ENCODE data around the gene HCN3.

The HCN3 gene

DNA sequence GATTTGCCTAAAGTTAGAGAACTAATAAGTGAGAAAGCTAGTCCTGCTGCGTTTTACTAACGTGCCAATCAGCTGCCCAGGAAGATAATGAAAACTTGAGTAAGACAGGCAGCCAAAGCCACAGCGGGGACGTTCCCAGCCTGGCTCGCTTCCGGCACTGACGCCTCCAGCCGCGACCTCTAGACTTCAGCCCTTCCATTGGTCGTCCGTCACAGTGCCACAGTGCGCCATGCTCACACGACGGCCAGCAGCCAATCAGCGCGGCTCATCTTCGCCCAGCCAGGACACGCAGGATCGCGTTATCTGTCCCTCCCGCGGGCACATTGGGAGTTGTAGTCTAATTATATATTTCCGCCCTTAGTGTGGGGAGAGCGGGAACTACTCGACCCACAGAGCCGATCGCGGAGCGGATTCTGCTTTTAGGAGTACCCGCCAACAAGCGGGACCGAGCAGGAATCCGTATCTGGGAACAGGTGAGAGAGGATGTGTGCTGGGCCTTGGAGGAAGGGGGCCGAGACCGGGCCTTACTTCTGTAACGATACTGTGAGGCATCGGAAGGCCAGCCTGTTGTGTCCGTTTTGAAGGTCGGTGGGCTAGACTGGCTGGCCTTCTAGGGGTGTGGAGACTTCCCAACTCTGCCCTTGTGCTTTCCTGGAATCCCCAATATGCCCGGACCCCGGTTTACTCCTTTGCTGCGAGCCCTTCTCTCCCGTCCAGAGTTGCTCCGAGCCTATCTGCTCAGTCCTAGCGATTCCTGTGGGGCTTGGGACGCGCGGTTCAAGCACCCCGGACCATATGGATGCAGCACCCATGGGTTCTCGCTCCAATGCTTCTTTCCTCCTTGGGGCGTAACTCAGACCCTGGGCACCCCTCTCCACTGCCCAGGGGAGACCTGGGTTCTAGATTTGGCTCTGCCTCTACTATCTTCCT is 31.5 kb downstream of the HCN3 start, which contains the start of gene FDPS (continued):
- peak; percentile 16; the same call in 1 of the 2 replicates for TF ChIP-seq ZNF501 (tag by site-specific recombination; IDR thresholded peaks at IDR 0.05)
- TF ChIP-seq ZNF324 (tag by site-specific recombination; IDR thresholded peaks at IDR 0.05) = peak; percentile 15; the same call in 1 of the 2 replicates
- peak; percentile 77 for TF ChIP-seq ZNF629 (tag by site-specific recombination; IDR thresholded peaks at IDR 0.05)
- TF ChIP-seq ZSCAN30 (tag by site-specific recombination; IDR thresholded peaks at IDR 0.05) = peak; percentile 60
- TF ChIP-seq ZNF76 (tag by site-specific recombination; IDR thresholded peaks at IDR 0.05; ENCODE audit: borderline replicate concordance, low read depth) = peak; percentile 97
- TF ChIP-seq ZNF529 (tag by site-specific recombination; IDR thresholded peaks at IDR 0.05; ENCODE audit: insufficient replicate concordance) = no peak
- TF ChIP-seq ZXDB (tag by site-specific recombination; IDR thresholded peaks at IDR 0.05) = 0 out of 2 replicates have a peak, but pooled peaks have one; percentile 54
- TF ChIP-seq, protein P1, sequence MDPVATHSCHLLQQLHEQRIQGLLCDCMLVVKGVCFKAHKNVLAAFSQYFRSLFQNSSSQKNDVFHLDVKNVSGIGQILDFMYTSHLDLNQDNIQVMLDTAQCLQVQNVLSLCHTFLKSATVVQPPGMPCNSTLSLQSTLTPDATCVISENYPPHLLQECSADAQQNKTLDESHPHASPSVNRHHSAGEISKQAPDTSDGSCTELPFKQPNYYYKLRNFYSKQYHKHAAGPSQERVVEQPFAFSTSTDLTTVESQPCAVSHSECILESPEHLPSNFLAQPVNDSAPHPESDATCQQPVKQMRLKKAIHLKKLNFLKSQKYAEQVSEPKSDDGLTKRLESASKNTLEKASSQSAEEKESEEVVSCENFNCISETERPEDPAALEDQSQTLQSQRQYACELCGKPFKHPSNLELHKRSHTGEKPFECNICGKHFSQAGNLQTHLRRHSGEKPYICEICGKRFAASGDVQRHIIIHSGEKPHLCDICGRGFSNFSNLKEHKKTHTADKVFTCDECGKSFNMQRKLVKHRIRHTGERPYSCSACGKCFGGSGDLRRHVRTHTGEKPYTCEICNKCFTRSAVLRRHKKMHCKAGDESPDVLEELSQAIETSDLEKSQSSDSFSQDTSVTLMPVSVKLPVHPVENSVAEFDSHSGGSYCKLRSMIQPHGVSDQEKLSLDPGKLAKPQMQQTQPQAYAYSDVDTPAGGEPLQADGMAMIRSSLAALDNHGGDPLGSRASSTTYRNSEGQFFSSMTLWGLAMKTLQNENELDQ (tag by site-specific recombination; IDR thresholded peaks at IDR 0.05; ENCODE audit: low read depth) = no peak
- TF ChIP-seq EGR2 (tag by site-specific recombination; IDR thresholded peaks at IDR 0.05; ENCODE audit: low read depth) = peak; percentile 27; the same call in 1 of the 2 replicates
- TF ChIP-seq, protein P2, sequence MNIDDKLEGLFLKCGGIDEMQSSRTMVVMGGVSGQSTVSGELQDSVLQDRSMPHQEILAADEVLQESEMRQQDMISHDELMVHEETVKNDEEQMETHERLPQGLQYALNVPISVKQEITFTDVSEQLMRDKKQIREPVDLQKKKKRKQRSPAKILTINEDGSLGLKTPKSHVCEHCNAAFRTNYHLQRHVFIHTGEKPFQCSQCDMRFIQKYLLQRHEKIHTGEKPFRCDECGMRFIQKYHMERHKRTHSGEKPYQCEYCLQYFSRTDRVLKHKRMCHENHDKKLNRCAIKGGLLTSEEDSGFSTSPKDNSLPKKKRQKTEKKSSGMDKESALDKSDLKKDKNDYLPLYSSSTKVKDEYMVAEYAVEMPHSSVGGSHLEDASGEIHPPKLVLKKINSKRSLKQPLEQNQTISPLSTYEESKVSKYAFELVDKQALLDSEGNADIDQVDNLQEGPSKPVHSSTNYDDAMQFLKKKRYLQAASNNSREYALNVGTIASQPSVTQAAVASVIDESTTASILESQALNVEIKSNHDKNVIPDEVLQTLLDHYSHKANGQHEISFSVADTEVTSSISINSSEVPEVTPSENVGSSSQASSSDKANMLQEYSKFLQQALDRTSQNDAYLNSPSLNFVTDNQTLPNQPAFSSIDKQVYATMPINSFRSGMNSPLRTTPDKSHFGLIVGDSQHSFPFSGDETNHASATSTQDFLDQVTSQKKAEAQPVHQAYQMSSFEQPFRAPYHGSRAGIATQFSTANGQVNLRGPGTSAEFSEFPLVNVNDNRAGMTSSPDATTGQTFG (tag by site-specific recombination; IDR thresholded peaks at IDR 0.05; ENCODE audit: borderline replicate concordance) = no peak
- TF ChIP-seq, protein P3, sequence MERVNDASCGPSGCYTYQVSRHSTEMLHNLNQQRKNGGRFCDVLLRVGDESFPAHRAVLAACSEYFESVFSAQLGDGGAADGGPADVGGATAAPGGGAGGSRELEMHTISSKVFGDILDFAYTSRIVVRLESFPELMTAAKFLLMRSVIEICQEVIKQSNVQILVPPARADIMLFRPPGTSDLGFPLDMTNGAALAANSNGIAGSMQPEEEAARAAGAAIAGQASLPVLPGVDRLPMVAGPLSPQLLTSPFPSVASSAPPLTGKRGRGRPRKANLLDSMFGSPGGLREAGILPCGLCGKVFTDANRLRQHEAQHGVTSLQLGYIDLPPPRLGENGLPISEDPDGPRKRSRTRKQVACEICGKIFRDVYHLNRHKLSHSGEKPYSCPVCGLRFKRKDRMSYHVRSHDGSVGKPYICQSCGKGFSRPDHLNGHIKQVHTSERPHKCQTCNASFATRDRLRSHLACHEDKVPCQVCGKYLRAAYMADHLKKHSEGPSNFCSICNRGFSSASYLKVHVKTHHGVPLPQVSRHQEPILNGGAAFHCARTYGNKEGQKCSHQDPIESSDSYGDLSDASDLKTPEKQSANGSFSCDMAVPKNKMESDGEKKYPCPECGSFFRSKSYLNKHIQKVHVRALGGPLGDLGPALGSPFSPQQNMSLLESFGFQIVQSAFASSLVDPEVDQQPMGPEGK (tag by site-specific recombination; IDR thresholded peaks at IDR 0.05) = peak; percentile 26
- TF ChIP-seq ZBTB20 (tag by site-specific recombination; IDR thresholded peaks at IDR 0.05) = peak; percentile 56; the same call in 1 of the 2 replicates
- no peak for TF ChIP-seq OVOL3 (tag by site-specific recombination; IDR thresholded peaks at IDR 0.05)
- TF ChIP-seq ZNF792 (tag by site-specific recombination; IDR thresholded peaks at IDR 0.05) = no peak
- peak; percentile 4; the same call in 1 of the 2 replicates for TF ChIP-seq SP7 (tag by site-specific recombination; IDR thresholded peaks at IDR 0.05)
- TF ChIP-seq ZNF335 (tag by site-specific recombination; conservative IDR thresholded peaks at IDR 0.05) = peak; percentile 93
- peak; percentile 17; the same call in 1 of the 2 replicates for TF ChIP-seq GLIS2 (tag by site-specific recombination; IDR thresholded peaks at IDR 0.05)
- TF ChIP-seq ZNF19 (tag by site-specific recombination; IDR thresholded peaks at IDR 0.05; ENCODE audit: low read depth) = no peak

Measured in HEK293 (cell line).